Measurements from ENCODE around the gene MATK.

The MATK gene

GRCh38 chr19:3788996-3789778 is 3.0 kb upstream of the MATK start:
- no peak for DNase-seq

DNA sequence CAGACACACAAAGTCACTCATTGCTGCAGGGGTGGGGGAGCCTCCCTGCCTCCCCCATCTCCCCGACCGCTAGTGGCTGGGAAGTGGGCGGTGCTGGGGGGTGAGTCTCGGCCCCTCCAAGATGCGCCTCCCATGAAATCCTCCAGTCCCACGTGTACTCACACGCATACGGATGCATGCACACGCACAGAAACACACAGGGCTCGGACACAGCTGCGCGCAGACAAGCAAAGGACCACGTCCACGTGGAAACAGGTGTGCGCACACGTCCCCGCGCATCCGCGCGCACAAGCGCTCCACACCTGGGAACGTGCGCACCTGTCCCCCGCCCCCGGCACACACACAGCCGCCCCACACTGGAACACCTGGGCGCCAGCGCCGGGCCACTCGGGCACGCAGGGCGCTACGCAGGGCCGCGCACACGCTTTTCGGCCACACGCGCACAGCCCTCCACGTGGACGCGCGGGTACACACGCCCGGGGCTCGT is 687 bp downstream of the MATK start:
- no peak for DNase-seq

GRCh38 chr19:3784607-3785450 is 1.4 kb downstream of the MATK start:
- DNase-seq = no peak

DNA sequence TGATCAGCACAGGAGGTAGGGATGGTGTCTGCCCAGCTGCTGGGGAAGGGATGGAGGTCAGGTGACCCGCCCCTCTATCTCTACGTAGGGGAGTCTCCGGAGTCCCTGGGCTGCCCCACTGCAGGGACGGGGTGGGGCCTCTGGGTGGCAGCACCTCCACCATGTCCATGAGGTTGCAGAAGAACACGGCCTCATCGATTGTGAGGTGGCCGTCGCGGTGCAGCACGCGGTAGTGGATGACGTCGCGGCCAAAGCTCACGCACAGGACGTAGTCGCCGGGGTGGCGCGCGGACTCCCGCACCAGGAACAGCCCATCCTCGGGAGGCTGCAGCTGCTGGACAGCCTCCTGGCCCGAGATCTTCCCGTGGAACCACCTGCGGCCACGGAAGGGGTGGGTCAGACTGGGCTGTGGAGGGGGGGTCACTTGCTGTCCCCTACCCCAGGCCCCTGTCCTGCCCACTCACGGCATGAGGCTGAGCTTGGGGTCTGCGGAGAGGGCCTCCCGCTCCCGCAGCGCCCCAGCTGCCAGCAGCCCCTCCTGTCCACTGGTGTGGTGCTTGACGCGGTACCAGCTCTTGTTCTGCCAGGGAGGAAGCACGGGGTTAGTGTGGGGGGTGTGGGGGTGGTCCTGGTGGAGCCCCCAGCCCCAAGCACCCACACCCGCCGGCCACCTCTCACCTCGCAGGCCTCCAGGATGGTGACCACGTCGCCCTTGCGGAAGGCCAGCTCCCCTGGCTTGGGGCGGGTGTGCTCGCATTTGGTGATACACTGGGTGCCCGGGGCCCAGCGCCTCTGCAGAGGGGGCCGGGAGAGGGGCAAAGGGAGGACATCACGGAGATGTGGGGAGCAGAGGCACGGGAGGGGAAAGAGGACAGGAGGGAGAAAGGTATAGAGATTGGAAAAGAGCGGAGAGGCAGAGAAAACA is 2.3 kb downstream of the MATK start:
- DNase-seq = no peak

DNA sequence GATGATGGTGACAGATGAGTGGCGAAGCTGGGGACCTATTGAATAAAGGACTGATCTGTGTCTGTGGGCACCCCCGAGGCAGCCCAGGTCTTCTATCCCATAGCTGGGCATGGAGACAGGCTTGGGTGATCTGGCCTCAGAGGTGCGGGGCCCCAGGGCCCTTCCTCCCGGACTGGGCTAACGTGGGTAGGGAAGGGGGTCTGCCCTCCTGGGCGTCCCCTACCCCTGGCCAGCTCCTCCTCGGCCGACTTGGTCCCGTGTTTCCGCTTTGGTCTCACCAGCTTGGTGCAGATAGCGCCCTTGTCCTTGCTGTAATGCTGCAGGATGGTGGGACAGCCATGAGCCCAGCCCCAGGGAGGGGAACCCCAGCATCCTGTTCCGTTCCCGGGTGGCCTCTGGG is 3.3 kb downstream of the MATK start:
- DNase-seq = no peak

DNA sequence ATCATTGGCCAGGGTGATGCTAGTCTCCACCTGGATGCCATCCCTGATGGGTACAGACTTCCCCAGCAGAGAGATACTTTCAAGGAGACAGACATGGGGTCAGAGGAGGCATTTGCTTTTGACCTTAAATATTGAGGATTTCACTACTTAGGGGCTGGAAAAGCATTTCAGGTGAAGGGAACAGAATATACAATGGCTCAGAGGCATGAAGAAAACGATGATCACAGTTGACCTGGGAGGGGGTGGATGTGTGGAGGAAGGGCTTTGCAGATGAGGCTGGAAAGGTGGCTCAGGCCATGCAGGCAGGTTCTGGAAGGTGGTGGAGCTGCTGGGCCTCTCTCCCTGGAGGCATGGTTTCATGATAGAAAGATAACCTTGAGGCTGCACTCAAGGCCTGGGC is 3.9 kb downstream of the MATK start:
- DNase-seq = no peak

DNA sequence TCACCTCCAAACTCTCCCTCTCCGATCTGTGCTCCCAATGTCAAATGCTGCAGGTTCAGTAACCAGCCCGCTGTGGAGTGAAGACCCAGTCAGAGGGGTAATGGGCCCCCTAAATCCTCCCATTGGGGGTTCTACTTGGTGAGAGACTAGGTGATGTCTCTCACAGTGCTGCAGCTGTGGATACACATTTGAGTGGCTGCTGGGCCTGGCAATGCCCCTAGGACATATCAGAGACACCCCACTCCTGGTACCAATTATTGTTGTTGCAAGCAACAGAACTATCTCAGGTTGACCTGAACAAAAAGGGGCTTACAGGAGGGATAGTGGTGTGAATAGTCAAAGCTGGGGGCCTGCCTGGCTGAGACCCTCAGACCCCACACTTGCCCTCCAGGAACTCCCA is 4.6 kb downstream of the MATK start:
- no peak for DNase-seq

- DNase-seq = no peak
Measured at GRCh38 chr19:3780786-3781304, 5.3 kb downstream of the MATK start.

GRCh38 chr19:3778899-3779723 is 7.1 kb downstream of the MATK start:
- DNase-seq = no peak

DNA sequence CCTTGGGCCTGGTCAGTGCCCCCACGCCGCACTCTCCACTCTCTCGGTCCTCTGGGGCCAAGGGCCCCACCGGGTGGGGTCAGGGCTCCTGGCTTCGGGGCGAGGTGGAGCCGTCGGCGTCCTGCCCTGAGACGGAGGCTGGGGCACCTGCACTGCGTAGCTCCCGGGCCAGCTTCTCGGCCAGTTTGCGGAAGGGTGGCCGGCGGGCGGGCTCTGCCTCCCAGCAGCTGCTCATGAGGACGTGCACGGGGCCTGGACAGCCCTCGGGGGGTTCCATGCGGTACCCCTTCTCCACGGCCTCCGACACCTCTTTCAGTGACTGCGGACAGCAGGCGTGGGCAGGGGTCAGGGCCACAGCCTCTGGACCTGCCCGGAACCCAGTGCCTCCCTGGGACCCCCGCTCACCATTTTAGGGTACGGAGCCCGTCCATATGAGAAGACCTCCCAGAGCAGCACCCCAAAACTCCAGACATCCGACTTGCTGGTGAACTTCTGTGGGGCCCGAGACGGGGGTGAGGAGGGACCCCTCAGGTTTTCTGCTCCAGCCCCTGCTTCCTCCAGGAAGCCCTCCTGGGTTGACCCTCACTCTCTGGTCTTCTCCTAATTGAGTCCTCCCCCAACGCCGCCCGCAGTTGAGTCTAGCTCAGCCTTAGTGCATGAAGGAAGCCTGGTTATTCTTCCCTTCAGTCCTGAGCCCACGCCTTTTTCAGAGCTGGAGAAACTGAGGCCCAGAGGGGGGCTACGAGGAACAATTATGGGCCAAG is 7.9 kb downstream of the MATK start:
- DNase-seq = no peak

- no peak for DNase-seq
Measured at GRCh38 chr19:3776479-3777040, 9.6 kb downstream of the MATK start.

- DNase-seq = no peak
Measured at GRCh38 chr19:3775831-3776230, 10.3 kb downstream of the MATK start.

GRCh38 chr19:3775374-3775711 is 10.8 kb downstream of the MATK start:
- DNase-seq = no peak

GRCh38 chr19:3774621-3775373 is 11.4 kb downstream of the MATK start:
- DNase-seq = no peak

- DNase-seq = no peak
Measured at GRCh38 chr19:3773814-3774515, 12.2 kb downstream of the MATK start.

DNA sequence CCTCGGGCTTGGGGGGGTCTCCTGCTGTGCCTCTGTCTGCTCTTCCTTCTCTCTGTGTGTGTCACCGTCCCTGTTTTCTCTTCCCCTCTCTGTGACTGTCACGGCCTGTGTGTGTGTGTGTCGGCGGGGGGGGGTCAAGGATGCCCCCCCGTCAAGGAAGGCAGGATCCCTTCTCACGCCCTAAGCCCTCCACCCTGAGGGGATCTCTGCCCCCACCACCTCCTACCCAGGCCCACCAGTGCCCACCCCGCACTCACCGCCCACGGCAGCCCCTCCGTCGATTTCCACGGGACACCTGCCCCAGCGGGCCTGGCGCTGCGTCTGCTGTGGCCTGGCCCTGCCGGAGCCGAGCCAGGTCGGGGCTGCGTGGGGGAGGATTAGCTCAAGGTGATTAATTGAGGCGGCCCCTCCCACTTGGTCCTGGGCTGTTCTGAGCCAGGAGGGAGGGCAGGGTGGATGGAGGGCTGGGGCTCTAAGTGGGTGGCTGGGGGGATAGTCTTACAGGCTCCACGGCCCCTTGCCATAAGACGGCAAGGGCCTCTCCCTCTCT is 14.2 kb downstream of the MATK start, which contains the start of gene RAX2:
Gene RAX2 (minus strand): TSS at position 323 of the 550 bp plus-strand sequence. CDS start 486 bp downstream, outside the sequence.
- no peak for DNase-seq

DNA sequence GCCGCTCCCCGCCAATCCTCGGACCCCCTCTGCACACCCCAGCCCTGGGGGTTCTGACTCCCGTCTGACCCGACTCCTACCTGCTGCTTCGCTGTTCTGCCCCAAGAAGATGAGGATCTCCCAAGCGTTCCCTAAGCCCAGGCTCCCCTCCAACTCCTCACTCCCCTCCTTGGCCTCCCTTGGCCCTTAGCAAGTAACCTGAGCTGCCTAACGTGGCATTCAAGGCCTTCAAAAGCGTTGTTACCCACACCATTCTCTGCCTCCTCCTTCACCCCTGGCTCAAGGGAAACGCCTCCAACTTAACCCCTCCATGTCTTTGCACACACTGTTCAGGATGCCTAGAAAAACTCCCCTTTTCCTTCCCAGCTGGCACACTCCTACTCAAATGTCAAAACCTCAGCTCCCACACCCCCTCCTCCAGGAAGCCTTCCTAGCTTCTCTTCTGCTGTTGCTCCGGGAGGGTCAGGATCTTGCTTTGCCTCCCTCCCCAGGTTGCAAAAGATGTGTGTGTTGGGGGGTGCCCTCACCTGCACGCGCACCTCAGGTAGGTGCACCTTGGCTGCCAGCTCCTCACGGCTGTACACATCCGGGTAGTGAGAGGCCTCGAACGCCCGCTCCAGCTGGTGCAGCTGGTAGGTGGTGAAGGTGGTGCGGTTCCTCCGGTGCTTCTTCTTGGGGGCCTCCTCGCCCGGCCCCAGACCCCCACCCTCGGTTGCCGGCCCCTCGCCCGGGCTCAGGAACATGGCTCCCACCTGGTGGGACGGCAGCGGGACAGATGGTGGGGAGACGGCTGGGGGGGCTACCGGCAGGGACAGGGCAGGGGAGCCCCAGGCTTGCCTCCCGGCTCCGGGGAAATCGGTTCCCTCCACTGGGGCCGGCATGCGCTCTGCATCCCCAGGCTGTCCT is 14.9 kb downstream of the MATK start:
- no peak for DNase-seq

All from SHP77 treated with DMSO at 0.1 percent for 48 hours (cell line).